Adipose tissue (tissue), 3 donors: ENCODE measurements around the gene CEP192. TPM values are rescaled to one million over a fixed set of nuclear protein-coding genes. Genes with fewer than 3 reads are reported as not detected.
"Not testable (repeated sequence)": the region's sequence is repeated elsewhere in the genome, so short reads cannot be mapped to it uniquely, and the experiment has no call there.

Experiments
- H3K27ac ChIP-seq: one replicate; pipeline ENCODE4 v1.5.1; 2013; ENCODE audit warnings: low read depth, low read length
- WGBS, 3 donors: extraction: QIAGEN DNeasy Blood & Tissue Kit; methylation state at CpG; one replicate each; pipeline ENCODE4 v1.1.7; 2013; 5-methylcytosine and 5-hydroxymethylcytosine counted together
- polyA plus RNA-seq, 3 donors: library from polyadenylated mRNA; stranded (reverse); fragments of 200-250 nt; gene quantifications; one replicate each; pipeline ENCODE4 v1.2.3, GENCODE V29; 2013
- donor health status: healthy with polysubstance abuse.
- donor health status: Bipolar disorder and iron deficiency.
- donor health status: healthy.

Gene CEP192
- polyA plus RNA-seq, 3 donors = 6.2 to 8.9 (median 6.5) TPM

GRCh38 chr18:13070460-13070859 lies 79.3 kb downstream of the CEP192 start:
- WGBS, 3 donors = 77 to 80% (median 79%) methylated on average over 5 of the region's 5 CpGs
- no peak overlapping the region for H3K27ac ChIP-seq

GRCh38 chr18:13076886-13077285 lies 85.7 kb downstream of the CEP192 start:
- 47 to 72% (median 68%) methylated on average over 9 of the region's 9 CpGs for WGBS, 3 donors
- no peak overlapping the region for H3K27ac ChIP-seq

- 32 to 89% (median 82%) methylated on average over 2 of the region's 2 CpGs for WGBS, 3 donors
- no peak overlapping the region for H3K27ac ChIP-seq
Observed at GRCh38 chr18:13077473-13077872, 86.3 kb downstream of the CEP192 start.

GRCh38 chr18:13078065-13078464 lies 86.9 kb downstream of the CEP192 start:
- not testable (repeated sequence) for H3K27ac ChIP-seq

GRCh38 chr18:13086906-13087305 lies 95.7 kb downstream of the CEP192 start:
- whole genome bisulfite sequencing, 3 donors = 96 to 97% (median 97%) methylated on average over 4 of the region's 4 CpGs

GRCh38 chr18:13095466-13095865 lies 104.3 kb downstream of the CEP192 start:
- no peak overlapping the region for H3K27ac ChIP-seq
- WGBS, 3 donors = 92 to 97% (median 93%) methylated on average over 12 of the region's 12 CpGs

More at GRCh38 chr18:13086906-13087305, 95.7 kb downstream of the CEP192 start:
- H3K27ac ChIP-seq = no peak overlapping the region

GRCh38 chr18:13096232-13096631 lies 105.1 kb downstream of the CEP192 start:
- no peak overlapping the region for H3K27ac ChIP-seq
- WGBS, 3 donors = 98 to 99% (median 99%) methylated on average over 9 of the region's 9 CpGs

GRCh38 chr18:13096719-13097118 lies 105.6 kb downstream of the CEP192 start:
- 96 to 99% (median 99%) methylated on average over 3 of the region's 3 CpGs for WGBS, 3 donors
- H3K27ac ChIP-seq = no peak overlapping the region

- WGBS, 3 donors = 93 to 99% (median 97%) methylated on average over 17 to 25 of the region's 26 CpGs
- H3K27ac ChIP-seq = not testable (repeated sequence)
Observed at GRCh38 chr18:13098104-13098503, 106.9 kb downstream of the CEP192 start.

GRCh38 chr18:13099113-13099512 lies 108.0 kb downstream of the CEP192 start:
- 93 to 98% (median 94%) methylated on average over 7 to 9 of the region's 10 CpGs for WGBS, 3 donors
- H3K27ac ChIP-seq = no peak overlapping the region

- H3K27ac ChIP-seq = no peak overlapping the region
- WGBS, 3 donors = 95 to 97% (median 95%) methylated on average over 14 of the region's 14 CpGs
Observed at GRCh38 chr18:13100942-13101658, 109.9 kb downstream of the CEP192 start.

- WGBS, 3 donors = 85 to 88% (median 88%) methylated on average over 4 of the region's 4 CpGs
Observed at GRCh38 chr18:13101659-13102197, 110.6 kb downstream of the CEP192 start.

GRCh38 chr18:13103366-13103765 lies 112.2 kb downstream of the CEP192 start:
- 69 to 91% (median 88%) methylated on average over 6 of the region's 6 CpGs for WGBS, 3 donors
- H3K27ac ChIP-seq = no peak overlapping the region

More at GRCh38 chr18:13101659-13102197, 110.6 kb downstream of the CEP192 start:
- H3K27ac ChIP-seq = no peak overlapping the region

- WGBS, 3 donors = 94 to 97% (median 95%) methylated on average over 4 of the region's 4 CpGs
Observed at GRCh38 chr18:13105059-13105458, 113.9 kb downstream of the CEP192 start.

GRCh38 chr18:13107074-13107473 lies 115.9 kb downstream of the CEP192 start:
- H3K27ac ChIP-seq = no peak overlapping the region
- 96 to 99% (median 97%) methylated on average over 2 of the region's 2 CpGs for WGBS, 3 donors

More at GRCh38 chr18:13105059-13105458, 113.9 kb downstream of the CEP192 start:
- H3K27ac ChIP-seq = no peak overlapping the region

- WGBS, 3 donors = 73 to 98% (median 97%) methylated on average over 2 of the region's 2 CpGs
- H3K27ac ChIP-seq = no peak overlapping the region
Observed at GRCh38 chr18:13108330-13108729, 117.2 kb downstream of the CEP192 start.

- 28 to 72% (median 67%) methylated on average over 3 of the region's 3 CpGs for WGBS, 3 donors
- no peak overlapping the region for H3K27ac ChIP-seq
Observed at GRCh38 chr18:13110559-13110958, 119.4 kb downstream of the CEP192 start.

GRCh38 chr18:13112982-13113381 lies 121.8 kb downstream of the CEP192 start:
- 33 to 69% (median 52%) methylated on average over 8 of the region's 8 CpGs for WGBS, 3 donors
- H3K27ac ChIP-seq = no peak overlapping the region

- H3K27ac ChIP-seq = no peak overlapping the region
- WGBS, 3 donors = 81 to 93% (median 91%) methylated on average over 3 of the region's 3 CpGs
Observed at GRCh38 chr18:13120255-13120654, 129.1 kb downstream of the CEP192 start.

- WGBS, 3 donors = 73 to 77% (median 74%) methylated on average over 4 of the region's 4 CpGs
Observed at GRCh38 chr18:13120983-13121441, 129.8 kb downstream of the CEP192 start.

More at GRCh38 chr18:13120983-13121441, 129.8 kb downstream of the CEP192 start:
- no peak overlapping the region for H3K27ac ChIP-seq
